ENCODE results near the gene DNAJC22.

DNA sequence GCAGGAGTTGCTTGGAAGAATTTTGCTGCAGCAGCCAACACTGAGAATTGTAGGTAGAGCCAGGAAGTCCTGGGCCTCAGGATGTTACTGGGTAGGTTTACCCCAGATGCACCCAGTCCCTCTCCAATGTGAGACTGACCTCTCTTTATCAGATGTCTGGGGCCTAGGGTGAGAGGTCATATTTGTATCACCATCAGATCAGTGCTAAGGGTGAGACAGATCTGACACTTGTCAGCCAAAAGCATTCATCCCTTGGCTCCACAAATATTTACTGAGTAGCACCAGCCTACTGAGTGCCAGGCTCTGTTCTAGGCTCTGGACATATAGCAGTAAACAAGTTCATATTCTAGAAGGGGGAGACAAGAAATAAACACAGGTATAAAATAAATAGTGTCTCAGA, 19.3 kb upstream of the DNAJC22 start:
- no peak for TF ChIP-seq EZH2 (IDR thresholded peaks at IDR 0.05; ENCODE audit: borderline replicate concordance, low read length)
- TF ChIP-seq, protein P1, sequence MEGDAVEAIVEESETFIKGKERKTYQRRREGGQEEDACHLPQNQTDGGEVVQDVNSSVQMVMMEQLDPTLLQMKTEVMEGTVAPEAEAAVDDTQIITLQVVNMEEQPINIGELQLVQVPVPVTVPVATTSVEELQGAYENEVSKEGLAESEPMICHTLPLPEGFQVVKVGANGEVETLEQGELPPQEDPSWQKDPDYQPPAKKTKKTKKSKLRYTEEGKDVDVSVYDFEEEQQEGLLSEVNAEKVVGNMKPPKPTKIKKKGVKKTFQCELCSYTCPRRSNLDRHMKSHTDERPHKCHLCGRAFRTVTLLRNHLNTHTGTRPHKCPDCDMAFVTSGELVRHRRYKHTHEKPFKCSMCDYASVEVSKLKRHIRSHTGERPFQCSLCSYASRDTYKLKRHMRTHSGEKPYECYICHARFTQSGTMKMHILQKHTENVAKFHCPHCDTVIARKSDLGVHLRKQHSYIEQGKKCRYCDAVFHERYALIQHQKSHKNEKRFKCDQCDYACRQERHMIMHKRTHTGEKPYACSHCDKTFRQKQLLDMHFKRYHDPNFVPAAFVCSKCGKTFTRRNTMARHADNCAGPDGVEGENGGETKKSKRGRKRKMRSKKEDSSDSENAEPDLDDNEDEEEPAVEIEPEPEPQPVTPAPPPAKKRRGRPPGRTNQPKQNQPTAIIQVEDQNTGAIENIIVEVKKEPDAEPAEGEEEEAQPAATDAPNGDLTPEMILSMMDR (conservative IDR thresholded peaks at IDR 0.05 in 1 of 2, IDR thresholded peaks at IDR 0.05 in 1 of 2; ENCODE audit: extremely low read depth in 1 of 2, insufficient read depth in 1 of 2, low read depth in 1 of 2, low read length in 2 of 2) = no peak

Measured in mammary epithelial cell (primary cell).